Stromal cell of bone marrow (primary cell): ENCODE results near the gene CCKAR.
A peak's percentile ranks its signal among the peaks of the same experiment; 100 is the strongest.

Experiments used
- DNase-seq: peaks from one replicate; pipeline ENCODE4 v3.0.0-alpha.2; 2012; ENCODE audit warnings: low read depth

Gene CCKAR

DNA sequence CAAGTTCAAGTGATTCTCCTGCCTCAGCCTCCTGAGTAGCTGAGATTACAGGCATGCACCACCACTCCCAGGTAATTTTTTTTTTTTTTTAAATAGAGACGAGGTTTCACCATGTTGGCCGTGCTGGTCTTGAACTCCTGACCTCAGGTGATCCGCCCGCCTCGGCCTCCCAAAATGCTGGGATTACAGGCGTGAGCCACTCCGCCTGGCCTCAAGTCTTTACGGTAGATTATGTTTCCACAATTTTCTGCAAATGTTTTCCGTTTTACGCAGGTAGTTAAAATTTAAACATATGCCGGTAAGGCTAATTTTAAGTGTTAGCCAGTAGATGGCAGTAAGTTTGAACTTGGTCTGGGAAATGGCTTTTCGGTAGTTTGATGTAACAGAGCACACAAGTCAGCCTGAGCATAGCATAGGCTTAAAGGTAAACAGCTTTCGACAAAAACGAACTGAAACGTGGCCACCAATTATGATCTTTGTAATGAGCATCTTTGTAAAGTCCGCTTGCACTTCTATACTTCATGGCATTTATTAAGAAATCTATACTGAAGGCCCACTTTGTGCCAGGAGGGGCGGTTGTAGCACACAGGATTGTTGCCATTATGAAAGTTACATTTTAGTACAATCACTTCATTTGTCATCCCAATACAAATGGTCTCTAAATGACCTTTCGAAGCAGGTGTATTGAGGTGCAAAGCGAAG is 31.1 kb downstream of the CCKAR start:
- DNase-seq: peak; percentile 46

DNA sequence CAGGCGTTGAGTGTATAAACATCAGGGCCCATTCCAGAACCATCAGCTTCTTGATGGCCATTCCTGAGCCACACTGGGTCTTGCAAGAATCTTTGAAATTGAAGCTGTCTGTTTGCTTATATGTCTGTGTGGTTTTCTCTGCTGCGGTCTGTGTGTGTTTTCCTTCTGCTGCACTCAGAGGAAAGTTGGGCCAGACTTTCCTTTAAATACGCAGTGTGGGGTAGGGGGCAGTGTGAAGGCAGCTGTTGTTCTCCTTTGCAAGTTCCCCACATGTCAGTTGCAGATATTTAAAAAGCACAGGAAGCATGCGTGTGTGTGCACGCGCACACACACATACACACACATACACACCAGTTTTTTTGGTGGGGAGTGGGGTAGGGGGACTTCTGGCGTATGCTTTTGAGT is 32.1 kb downstream of the CCKAR start:
- no peak for DNase-seq

GRCh38 chr4:26457412-26457811 is 32.9 kb downstream of the CCKAR start:
- no peak for DNase-seq

DNA sequence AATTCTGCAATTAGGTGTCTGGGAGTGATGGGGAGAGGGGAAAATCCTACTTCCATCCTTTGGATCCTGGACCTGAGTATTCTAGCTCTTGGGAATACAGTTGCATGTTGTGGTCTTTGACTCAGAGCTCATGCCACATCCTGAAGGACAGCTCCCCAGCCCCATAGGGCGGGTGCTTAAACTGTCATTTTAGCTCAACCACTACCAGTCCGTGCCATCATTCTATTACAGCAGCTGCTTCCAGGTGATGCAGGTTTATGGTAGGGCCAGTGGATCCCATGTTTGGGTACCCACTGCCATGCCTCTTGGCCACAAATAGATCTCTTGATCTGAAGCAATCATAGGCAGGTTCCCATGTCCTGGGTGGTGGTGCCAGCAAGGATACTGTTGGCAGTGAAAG is 34.7 kb downstream of the CCKAR start:
- DNase-seq: peak; percentile 21

- DNase-seq: no peak
Observed at GRCh38 chr4:26454961-26455360, 35.3 kb downstream of the CCKAR start.

DNA sequence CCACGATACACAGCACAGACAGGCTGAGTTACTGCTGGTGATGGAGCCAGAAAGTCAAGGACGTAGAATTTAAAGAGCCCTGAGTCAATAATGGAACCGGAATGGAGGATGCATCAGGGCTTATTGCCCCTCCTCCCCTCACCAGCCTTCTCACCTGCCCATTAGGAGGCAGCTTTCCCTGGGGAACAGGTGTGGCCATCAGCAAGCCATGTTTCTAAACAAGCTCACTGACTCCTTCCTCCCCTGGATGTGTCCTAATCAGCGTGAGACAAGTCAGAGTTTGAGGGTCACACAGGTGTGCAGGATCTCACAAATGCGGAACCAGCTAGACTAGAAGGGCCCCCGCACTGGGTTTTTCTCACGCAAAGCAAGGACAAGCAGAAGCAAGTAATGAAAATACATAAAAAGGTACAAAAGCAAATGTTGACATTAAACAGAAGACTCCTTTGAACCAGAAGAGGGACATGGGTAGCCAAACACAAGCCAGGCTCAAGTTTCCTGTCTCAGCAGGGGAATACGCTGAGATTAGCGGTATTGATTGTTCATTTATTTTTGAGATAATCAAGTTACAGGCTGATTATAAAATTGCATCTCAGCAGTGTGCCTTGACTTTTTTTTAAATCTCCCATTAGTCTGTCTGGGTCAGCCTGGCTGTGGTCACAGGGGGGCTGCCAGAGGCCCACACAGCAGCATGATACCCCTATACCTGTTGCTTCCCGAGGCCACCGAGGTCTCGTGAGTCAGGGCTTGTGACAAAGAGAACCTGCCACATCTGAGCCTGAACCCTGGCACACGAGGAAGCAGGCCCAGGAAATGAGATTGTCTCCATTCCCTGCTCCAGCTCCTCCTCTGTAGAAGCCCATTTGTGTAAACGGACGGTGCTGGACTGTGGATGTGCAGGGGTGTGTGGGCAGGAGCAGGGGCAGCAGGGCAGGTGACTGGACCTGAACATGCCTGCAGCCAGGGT is 37.4 kb downstream of the CCKAR start:
- no peak for DNase-seq

- no peak for DNase-seq
Observed at GRCh38 chr4:26451597-26451996, 38.7 kb downstream of the CCKAR start.

GRCh38 chr4:26450418-26450817 is 39.9 kb downstream of the CCKAR start:
- DNase-seq: no peak

DNA sequence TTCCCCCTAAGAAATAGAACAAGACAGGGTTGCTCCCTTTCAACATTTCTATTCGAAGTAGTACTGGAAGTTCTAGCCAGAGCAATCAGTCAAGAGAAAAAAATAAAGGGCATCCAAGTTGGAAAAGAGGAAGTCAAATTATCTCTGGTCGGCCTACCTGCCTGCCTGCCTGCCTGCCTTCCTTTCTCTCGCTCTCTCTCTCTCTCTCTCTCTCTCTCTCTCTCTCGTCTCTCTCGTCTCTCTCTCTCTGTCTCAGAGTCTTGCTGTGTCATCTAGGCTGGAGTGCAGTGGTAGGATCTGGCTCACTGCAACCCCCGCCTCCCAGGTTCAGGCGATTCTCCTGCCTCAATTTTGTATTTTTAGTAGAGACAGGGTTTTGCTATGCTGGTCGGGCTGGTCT is 42.9 kb downstream of the CCKAR start:
- DNase-seq: no peak

GRCh38 chr4:26441771-26442170 is 48.5 kb downstream of the CCKAR start:
- DNase-seq: no peak

DNA sequence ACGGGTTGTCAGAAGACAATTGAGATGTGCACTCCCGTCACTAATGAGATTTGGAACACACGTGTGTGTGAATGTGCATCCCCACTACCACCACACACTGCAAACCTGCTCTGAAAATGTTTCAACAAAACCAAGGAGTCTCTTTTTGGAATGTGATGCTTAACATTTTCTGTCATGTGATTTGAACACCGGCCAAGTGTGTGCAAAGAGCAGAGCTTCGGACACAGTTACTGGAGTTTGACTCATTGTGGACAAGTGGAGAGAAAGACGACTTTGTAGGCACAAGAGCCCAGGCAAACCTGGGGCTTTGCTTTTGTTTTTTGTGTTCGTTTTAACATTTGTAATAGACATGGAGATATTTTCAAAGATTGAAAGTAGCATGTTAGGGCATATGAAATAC is 49.2 kb downstream of the CCKAR start:
- no peak for DNase-seq

DNA sequence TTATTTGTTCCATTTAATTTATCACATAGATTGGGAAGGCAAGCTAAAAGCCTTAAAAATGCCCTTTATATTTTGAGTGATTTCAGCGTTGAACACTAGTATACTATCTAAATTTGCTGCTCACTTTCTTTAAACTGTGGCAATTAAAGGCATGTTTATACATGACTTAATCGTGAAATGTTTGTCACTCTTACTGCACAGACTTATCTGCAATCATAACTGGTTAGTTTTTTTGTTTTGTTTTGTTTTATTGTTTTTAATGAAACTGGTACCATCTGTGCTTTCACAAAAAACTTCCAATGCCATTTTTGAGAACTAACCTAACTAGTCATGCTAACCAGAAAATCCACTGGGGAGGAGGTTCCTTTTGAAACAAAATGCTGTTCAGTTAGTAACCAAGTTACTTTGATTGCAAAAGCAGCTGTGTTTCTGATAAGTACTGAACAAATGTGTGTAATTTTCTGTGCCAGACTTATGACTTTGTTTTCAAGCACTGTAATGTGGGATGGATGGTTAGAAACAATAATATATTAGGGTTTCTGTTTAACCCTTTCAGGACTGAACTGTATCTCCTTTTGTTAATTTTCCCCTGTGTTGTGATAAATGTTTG is 56.1 kb downstream of the CCKAR start:
- DNase-seq: peak; percentile 48

DNA sequence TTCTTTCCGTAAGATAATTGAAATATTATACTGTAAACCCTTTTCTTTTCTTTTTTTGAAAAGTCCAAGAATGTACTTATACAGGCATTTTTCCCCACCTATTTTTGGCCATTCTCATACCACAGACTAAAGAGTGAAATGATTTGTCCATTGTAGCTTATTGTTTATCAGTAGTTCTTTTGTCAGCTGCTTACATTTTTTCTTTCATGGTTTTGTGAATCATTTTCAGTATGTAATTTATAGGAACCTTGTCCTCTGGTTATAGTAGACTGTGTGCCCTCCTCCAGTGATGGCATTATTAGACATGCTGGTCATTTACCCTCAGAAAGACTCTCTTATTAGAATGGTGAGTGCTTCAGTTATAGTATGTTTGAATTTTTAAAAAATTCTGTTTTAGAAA is 56.7 kb downstream of the CCKAR start:
- DNase-seq: no peak

DNA sequence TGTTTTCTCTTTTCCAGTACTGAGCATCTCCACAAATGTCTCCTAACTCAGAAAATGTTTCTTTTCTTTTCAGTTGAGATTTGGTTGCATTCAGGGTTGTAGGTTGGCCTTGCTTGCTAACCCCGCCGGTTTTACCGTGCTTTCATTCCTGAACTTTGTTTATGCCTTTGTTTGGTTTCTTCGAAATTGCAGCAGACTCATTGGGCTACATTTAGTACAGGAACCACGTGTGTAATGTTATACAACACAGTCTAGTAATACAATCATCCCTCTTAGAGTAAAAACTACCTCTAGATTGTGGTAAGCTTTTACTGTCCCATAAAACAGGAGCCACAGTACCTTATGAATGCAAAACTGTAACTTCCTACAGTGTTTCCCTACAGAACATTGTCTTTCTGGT is 57.9 kb downstream of the CCKAR start:
- DNase-seq: no peak

- DNase-seq: peak; percentile 28
Observed at GRCh38 chr4:26431461-26432180, 58.7 kb downstream of the CCKAR start.
